ENCODE data around the gene PRSS1. TPM values are rescaled to one million over a fixed set of nuclear protein-coding genes. Genes with fewer than 3 reads are reported as not detected.
"Not testable (repeated sequence)": the region's sequence is repeated elsewhere in the genome, so short reads cannot be mapped to it uniquely, and the experiment has no call there.

Gene PRSS1
- total RNA-seq, 1 experiment from 2014 or later, result not detected

DNA sequence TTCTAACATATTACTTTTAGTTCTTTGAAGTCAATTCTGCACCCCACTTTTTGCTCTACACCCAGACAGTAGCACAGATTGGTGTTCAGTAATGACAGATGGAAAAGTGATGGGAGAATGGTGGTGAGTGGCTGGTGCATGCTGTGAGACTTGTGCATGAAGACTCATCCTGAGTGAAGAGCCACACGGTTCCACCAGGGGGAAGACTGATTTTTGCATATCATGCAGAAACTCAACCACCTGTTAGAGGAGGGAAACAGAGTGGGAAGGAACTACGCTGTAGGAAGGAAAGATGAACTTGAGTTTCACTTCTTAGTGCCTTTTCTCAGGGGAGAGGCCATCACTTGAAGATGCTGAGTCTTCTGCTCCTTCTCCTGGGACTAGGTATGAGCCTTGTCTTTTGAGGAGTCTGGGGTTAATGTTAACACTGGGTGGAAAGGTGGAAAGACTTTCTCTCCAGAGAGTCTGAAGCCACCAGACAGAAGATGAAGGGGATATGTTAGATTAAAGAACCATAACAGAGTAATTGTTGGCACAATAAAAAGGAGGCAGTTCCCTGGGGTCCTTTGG is 9.3 kb upstream of the PRSS1 start:
- no TSS peak for BruUV-seq (replicated peaks)
- Histone ChIP-seq H3K4me1 (ENCODE audit: insufficient read depth, low read length, poor library complexity, severe bottlenecking) (no peaks in the 10 kb centered on the region), H3K27ac (ENCODE audit: low read depth, low read length, poor library complexity, severe bottlenecking) (no peak overlapping the region), H3K27me3 (replicated peaks; ENCODE audit: insufficient read depth, low read depth, low read length, poor library complexity) (peaks cover 6% of the 10 kb centered on the region), H3K9me3 (ENCODE audit: low read depth, low read length, poor library complexity, severe bottlenecking) (no peaks in the 10 kb centered on the region), H3K4me3 (ENCODE audit: low read depth, low read length, poor library complexity, severe bottlenecking) (no peak overlapping the region), H3K36me3 (ENCODE audit: insufficient read depth, low read length, poor library complexity, severe bottlenecking) (no peaks in the 10 kb centered on the region)
- no peak for TF ChIP-seq EZH2 (IDR thresholded peaks at IDR 0.05; ENCODE audit: borderline replicate concordance, low read depth, low read length, poor library complexity, severe bottlenecking)
- TF ChIP-seq, protein P1, sequence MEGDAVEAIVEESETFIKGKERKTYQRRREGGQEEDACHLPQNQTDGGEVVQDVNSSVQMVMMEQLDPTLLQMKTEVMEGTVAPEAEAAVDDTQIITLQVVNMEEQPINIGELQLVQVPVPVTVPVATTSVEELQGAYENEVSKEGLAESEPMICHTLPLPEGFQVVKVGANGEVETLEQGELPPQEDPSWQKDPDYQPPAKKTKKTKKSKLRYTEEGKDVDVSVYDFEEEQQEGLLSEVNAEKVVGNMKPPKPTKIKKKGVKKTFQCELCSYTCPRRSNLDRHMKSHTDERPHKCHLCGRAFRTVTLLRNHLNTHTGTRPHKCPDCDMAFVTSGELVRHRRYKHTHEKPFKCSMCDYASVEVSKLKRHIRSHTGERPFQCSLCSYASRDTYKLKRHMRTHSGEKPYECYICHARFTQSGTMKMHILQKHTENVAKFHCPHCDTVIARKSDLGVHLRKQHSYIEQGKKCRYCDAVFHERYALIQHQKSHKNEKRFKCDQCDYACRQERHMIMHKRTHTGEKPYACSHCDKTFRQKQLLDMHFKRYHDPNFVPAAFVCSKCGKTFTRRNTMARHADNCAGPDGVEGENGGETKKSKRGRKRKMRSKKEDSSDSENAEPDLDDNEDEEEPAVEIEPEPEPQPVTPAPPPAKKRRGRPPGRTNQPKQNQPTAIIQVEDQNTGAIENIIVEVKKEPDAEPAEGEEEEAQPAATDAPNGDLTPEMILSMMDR (conservative IDR thresholded peaks at IDR 0.05; ENCODE audit: low read depth, low read length), result no peak
- intact Hi-C loops (cut with micrococcal nuclease; ENCODE audit: unreplicated experiment), result no loop called here
- ChIA-PET POLR2A (ENCODE audit: low non-redundant PET) (no interaction called here), CTCF (no interaction called here)
- DNase-seq (ENCODE audit: low spot score), result no peak

DNA sequence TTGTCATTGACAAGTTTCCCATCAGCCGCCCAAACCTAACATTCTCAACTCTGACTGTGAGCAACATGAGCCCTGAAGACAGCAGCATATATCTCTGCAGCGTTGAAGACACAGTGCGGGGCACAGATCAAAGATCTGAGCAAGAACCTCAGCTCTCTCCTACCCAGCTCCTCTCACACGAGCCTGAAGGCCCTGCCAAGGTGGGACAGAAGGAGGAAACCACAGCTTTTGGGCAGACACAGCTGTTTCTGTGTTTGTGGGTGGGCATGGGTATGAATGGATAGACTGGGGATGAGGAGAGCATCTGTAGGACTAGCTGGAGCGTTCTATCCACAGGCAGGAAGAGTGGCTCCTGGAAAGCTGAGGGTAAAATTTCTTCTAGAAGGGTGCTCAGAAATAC is 8.5 kb upstream of the PRSS1 start:
- no peak for TF ChIP-seq EZH2 (IDR thresholded peaks at IDR 0.05; ENCODE audit: borderline replicate concordance, low read depth, low read length, poor library complexity, severe bottlenecking)
- TF ChIP-seq, protein P1 (conservative IDR thresholded peaks at IDR 0.05; ENCODE audit: low read depth, low read length), result no peak
- Histone ChIP-seq H3K4me1 (ENCODE audit: insufficient read depth, low read length, poor library complexity, severe bottlenecking) (no peaks in the 10 kb centered on the region), H3K4me3 (ENCODE audit: low read depth, low read length, poor library complexity, severe bottlenecking) (no peak overlapping the region), H3K27me3 (replicated peaks; ENCODE audit: insufficient read depth, low read depth, low read length, poor library complexity) (peaks cover 6% of the 10 kb centered on the region), H3K9me3 (ENCODE audit: low read depth, low read length, poor library complexity, severe bottlenecking) (no peaks in the 10 kb centered on the region), H3K27ac (ENCODE audit: low read depth, low read length, poor library complexity, severe bottlenecking) (no peak overlapping the region), H3K36me3 (ENCODE audit: insufficient read depth, low read length, poor library complexity, severe bottlenecking) (no peaks in the 10 kb centered on the region)
- ChIA-PET POLR2A (ENCODE audit: low non-redundant PET) (no interaction called here), CTCF (no interaction called here)
- intact Hi-C loops (cut with micrococcal nuclease; ENCODE audit: unreplicated experiment), result no loop called here
- no peak for DNase-seq (ENCODE audit: low spot score)
- no TSS peak for BruUV-seq (replicated peaks)

DNA sequence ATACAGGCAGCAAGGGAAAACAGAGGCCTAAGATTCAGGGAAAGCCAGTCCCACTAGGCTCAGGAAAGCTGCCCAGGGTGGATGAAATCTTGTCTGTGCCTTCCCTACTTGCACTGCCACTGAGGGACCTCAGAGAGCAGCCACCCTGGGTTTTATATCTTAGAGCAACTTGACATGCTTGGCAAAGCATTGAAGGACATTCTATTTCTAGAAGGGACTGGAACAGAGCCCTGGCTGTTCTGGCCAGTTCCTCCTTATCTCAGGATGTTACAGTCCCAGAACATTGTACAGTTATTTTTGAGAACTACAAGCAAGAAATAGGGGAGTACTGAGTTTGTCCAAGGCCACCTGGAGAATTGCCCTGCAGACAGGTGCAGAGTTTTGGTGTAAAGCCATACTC is 7.3 kb upstream of the PRSS1 start:
- CTCF ChIA-PET; H3K9me3 ChIP-seq (ENCODE audit: low read depth, low read length, poor library complexity, severe bottlenecking); POLR2A ChIA-PET (ENCODE audit: low non-redundant PET); H3K4me1 ChIP-seq (ENCODE audit: insufficient read depth, low read length, poor library complexity, severe bottlenecking); intact Hi-C loops (cut with micrococcal nuclease; ENCODE audit: unreplicated experiment); H3K4me3 ChIP-seq (ENCODE audit: low read depth, low read length, poor library complexity, severe bottlenecking); DNase-seq (ENCODE audit: low spot score); H3K27me3 ChIP-seq (replicated peaks; ENCODE audit: insufficient read depth, low read depth, low read length, poor library complexity); H3K27ac ChIP-seq (ENCODE audit: low read depth, low read length, poor library complexity, severe bottlenecking); BruUV-seq (replicated peaks); H3K36me3 ChIP-seq (ENCODE audit: insufficient read depth, low read length, poor library complexity, severe bottlenecking): not testable (repeated sequence)

DNA sequence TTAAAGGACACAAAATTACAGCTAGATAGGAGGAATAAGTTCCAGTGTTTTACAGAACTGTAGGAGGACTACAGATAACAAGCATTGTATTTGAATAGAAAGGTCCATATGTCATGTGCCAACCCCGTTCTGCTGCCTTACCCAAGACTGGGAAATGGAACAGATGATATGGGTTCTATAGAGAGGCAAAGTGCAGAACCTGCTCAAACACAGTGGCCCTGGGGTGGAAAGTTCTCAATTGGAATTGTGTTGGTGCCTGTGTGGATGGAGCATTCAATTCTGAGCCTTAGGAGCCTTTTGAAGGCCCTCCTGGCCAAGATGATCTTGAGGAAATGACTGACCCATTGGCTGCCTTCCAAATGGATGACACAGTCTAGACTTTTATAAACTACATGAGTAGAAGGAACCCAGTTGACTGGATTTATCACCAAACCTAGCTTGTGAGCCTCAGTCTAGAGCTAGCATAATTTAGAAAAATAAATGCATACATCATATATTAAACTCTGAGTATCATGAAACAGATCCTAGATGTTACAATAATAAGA is 4.1 kb upstream of the PRSS1 start:
- H3K4me1 ChIP-seq (ENCODE audit: insufficient read depth, low read length, poor library complexity, severe bottlenecking), result no peaks in the 10 kb centered on the region
- intact Hi-C loops (cut with micrococcal nuclease; ENCODE audit: unreplicated experiment), result no loop called here
- no peak overlapping the region for H3K27ac ChIP-seq (ENCODE audit: low read depth, low read length, poor library complexity, severe bottlenecking)
- H3K4me3 ChIP-seq (ENCODE audit: low read depth, low read length, poor library complexity, severe bottlenecking), result no peak overlapping the region
- no peaks in the 10 kb centered on the region for H3K36me3 ChIP-seq (ENCODE audit: insufficient read depth, low read length, poor library complexity, severe bottlenecking)
- ChIA-PET POLR2A (ENCODE audit: low non-redundant PET) (no interaction called here), CTCF (no interaction called here)
- H3K9me3 ChIP-seq (ENCODE audit: low read depth, low read length, poor library complexity, severe bottlenecking), result no peaks in the 10 kb centered on the region
- H3K27me3 ChIP-seq (replicated peaks; ENCODE audit: insufficient read depth, low read depth, low read length, poor library complexity), result peaks cover 4% of the 10 kb centered on the region
- BruUV-seq (replicated peaks), result no TSS peak
- DNase-seq (ENCODE audit: low spot score), result no peak
- TF ChIP-seq, protein P1 (conservative IDR thresholded peaks at IDR 0.05; ENCODE audit: low read depth, low read length), result no peak
- TF ChIP-seq EZH2 (IDR thresholded peaks at IDR 0.05; ENCODE audit: borderline replicate concordance, low read depth, low read length, poor library complexity, severe bottlenecking), result no peak

Data from A673 (cell line).